ENCODE measurements around the gene COL4A3.
"Not testable (repeated sequence)": the region's sequence is repeated elsewhere in the genome, so short reads cannot be mapped to it uniquely, and the experiment has no call there.

Gene COL4A3

GRCh38 chr2:227160164-227160563, 4.3 kb upstream of the COL4A3 start:
- DNase-seq (ENCODE audit: low spot score): no peak

- no peak for DNase-seq (ENCODE audit: low spot score)
Observed at GRCh38 chr2:227161947-227162346, 2.5 kb upstream of the COL4A3 start.

- DNase-seq (ENCODE audit: low spot score): no peak
Observed at GRCh38 chr2:227163485-227163997, 883 bp upstream of the COL4A3 start.

- DNase-seq (ENCODE audit: low spot score): no peak
Observed at GRCh38 chr2:227164763-227165291, 403 bp downstream of the COL4A3 start.

GRCh38 chr2:227171779-227172178, 7.4 kb downstream of the COL4A3 start:
- not testable (repeated sequence) for DNase-seq (ENCODE audit: low spot score)

GRCh38 chr2:227177592-227178336, 13.3 kb downstream of the COL4A3 start:
- DNase-seq (ENCODE audit: low spot score): no peak

GRCh38 chr2:227179988-227180685, 15.7 kb downstream of the COL4A3 start:
- peak; percentile 41 for DNase-seq (ENCODE audit: low spot score)

GRCh38 chr2:227180770-227181169, 16.3 kb downstream of the COL4A3 start:
- no peak for DNase-seq (ENCODE audit: low spot score)

GRCh38 chr2:227182765-227183164, 18.3 kb downstream of the COL4A3 start:
- DNase-seq (ENCODE audit: low spot score): no peak

- no peak for DNase-seq (ENCODE audit: low spot score)
Observed at GRCh38 chr2:227183657-227184367, 19.4 kb downstream of the COL4A3 start.

- no peak for DNase-seq (ENCODE audit: low spot score)
Observed at GRCh38 chr2:227185615-227186232, 21.3 kb downstream of the COL4A3 start.

- DNase-seq (ENCODE audit: low spot score): no peak
Observed at GRCh38 chr2:227186751-227187150, 22.3 kb downstream of the COL4A3 start.

GRCh38 chr2:227188292-227188691, 23.9 kb downstream of the COL4A3 start:
- no peak for DNase-seq (ENCODE audit: low spot score)

- no peak for DNase-seq (ENCODE audit: low spot score)
Observed at GRCh38 chr2:227191367-227191766, 26.9 kb downstream of the COL4A3 start.

GRCh38 chr2:227192491-227192890, 28.1 kb downstream of the COL4A3 start:
- no peak for DNase-seq (ENCODE audit: low spot score)

GRCh38 chr2:227194219-227194618, 29.8 kb downstream of the COL4A3 start:
- no peak for DNase-seq (ENCODE audit: low spot score)

- DNase-seq (ENCODE audit: low spot score): no peak
Observed at GRCh38 chr2:227198866-227199265, 34.4 kb downstream of the COL4A3 start.

GRCh38 chr2:227201771-227202170, 37.3 kb downstream of the COL4A3 start:
- no peak for DNase-seq (ENCODE audit: low spot score)

- DNase-seq (ENCODE audit: low spot score): no peak
Observed at GRCh38 chr2:227204452-227204851, 40.0 kb downstream of the COL4A3 start.

- DNase-seq (ENCODE audit: low spot score): no peak
Observed at GRCh38 chr2:227205701-227206100, 41.3 kb downstream of the COL4A3 start.

- DNase-seq (ENCODE audit: low spot score): no peak
Observed at GRCh38 chr2:227206406-227206805, 42.0 kb downstream of the COL4A3 start.

- DNase-seq (ENCODE audit: low spot score): no peak
Observed at GRCh38 chr2:227207573-227207972, 43.1 kb downstream of the COL4A3 start.

Data from pons (tissue), 1 donor.